Right lobe of liver (tissue), 6 donors: ENCODE data around the gene TCEA3. TPM values are rescaled to one million over a fixed set of nuclear protein-coding genes. Genes with fewer than 3 reads are reported as not detected.

Source experiments
- ATAC-seq, 4 donors: fragments of 200-7000 bp; cut with Tn5 transposase; one replicate each; pipeline ENCODE4 v1.9.1; 2020; ENCODE audit warnings: mild to moderate bottlenecking in 4 of 4, moderate library complexity in 4 of 4
- DNase-seq, 3 donors: peaks; one replicate each; pipeline ENCODE4 v3.0.0-alpha.2; 2020
- H3K27ac ChIP-seq, 3 donors: fragments of 200-600 bp; one replicate each; pipeline ENCODE4 v1.8.0; 2022
- H3K27me3 ChIP-seq, 2 donors: fragments of 200-600 bp; one replicate each; pipeline ENCODE4 v1.8.0; 2022
- H3K36me3 ChIP-seq, 4 donors: fragments of 200-600 bp; sonication (generic) in 1 of 4; one replicate each; pipeline versions ENCODE4 v1.5.1 to v1.8.0; 2017 to 2022; ENCODE audit warnings: control low read depth in 1 of 4
- H3K4me1 ChIP-seq, 4 donors: fragments of 200-600 bp; sonication (generic) in 1 of 4; one replicate each; pipeline versions ENCODE4 v1.5.1 to v1.8.0; 2017 to 2022; ENCODE audit warnings: control low read depth in 1 of 4
- H3K4me3 ChIP-seq, 3 donors: fragments of 200-600 bp; one replicate each; pipeline ENCODE4 v1.8.0; 2022
- H3K9me3 ChIP-seq, 4 donors: fragments of 200-600 bp; sonication (generic) in 1 of 4; one replicate each; pipeline versions ENCODE4 v1.5.1 to v1.8.0; 2017 to 2022; ENCODE audit warnings: control low read depth in 1 of 4
- POLR2A ChIP-seq: fragments of 450-650 bp; IDR thresholded peaks from one replicate; pipeline ENCODE4 v1.6.1; 2017; ENCODE audit warnings: antibody characterized with exemption, mild to moderate bottlenecking
- WGBS: methylation state at CpG from one replicate; pipeline ENCODE4 v1.1.6; 2018; ENCODE audit warnings: low coverage, low lambda C conversion rate; ENCODE audit not compliant: insufficient coverage; ENCODE audit errors: missing lambda C conversion rate; 5-methylcytosine and 5-hydroxymethylcytosine counted together
- intact Hi-C, 2 donors: fragments of 100-400 bp; cut with DNase I; formaldehyde crosslinking; loops; one replicate each; pipeline versions ENCODE4 v1.11.2 to v1.14.1; 2022
- total RNA-seq, 6 experiments: library from RNA; depleted of rRNA in 2 of 6; stranded (reverse); fragments of >200 nt in 2 of 6; fragmentation: NEBNext Ultra II Directional in 3 of 6; extraction: Animal tissue kit (Norgen Biotek cat#: 25700) in 3 of 6; gene quantifications; one replicate each; pipeline versions ENCODE4 v1.1.0 to v1.2.4, GENCODE V29; 2016 to 2023
- TF ChIP-seq, protein P1 (sequence below), 4 donors: fragments of 200-600 bp in 3 of 4; fragments of 450-650 bp in 1 of 4; IDR thresholded peaks; one replicate each; pipeline versions ENCODE4 v1.5.1 to v1.8.0; 2016 to 2022; ENCODE audit warnings: antibody characterized with exemption in 4 of 4, mild to moderate bottlenecking in 2 of 4
- donor health status: DM: no; HTN: yes; CAD: no.
- donor health status: DM: no; HTN: no; CAD: no.
- donor health status: DM: no; HTN: no; CAD: no.
- donor health status: DM: no; HTN: yes; CAD: no.
- donor health status: DM: no; HTN: yes; CAD: no.

The TCEA3 gene
- total RNA-seq, 6 experiments from 2014 or later: 53.3 to 94.0 (median 63.2) TPM

DNA sequence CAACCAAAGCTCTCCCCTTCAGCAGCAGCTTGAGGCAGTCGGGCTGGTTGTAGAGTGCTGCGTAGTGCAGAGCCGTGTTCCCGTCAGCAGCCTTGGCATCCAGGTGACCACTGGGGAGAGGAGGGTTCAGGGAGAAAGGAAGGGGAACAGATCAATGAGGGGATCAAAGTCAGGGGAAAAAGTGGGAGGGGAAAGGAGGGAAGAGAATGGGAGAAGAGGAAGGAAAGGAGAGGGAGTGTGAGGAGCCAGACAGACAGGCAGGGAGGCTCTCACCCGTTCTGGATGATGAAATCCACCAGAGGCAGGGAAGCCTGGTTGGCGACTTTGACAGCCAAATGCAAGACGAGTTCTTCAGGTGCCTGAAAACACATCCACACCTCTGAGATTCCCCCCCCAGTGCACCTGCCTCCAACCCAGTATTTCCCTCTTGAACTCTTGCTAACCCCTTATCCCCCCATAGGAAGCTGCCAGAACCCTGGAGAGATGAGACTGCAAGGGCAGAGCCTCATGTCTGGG lies 9.8 kb upstream of the TCEA3 start:
- no peak for DNase-seq
- Histone ChIP-seq H3K9me3 (no peaks in the 10 kb centered on the region), H3K36me3 (peaks cover 0 to 43% (median 5%) of the 10 kb centered on the region in 4 donors), H3K4me1 (no peaks in the 10 kb centered on the region), H3K27ac (no peak overlapping the region), H3K27me3 (no peaks in the 10 kb centered on the region), H3K4me3 (no peak overlapping the region)
- intact Hi-C loops: no loop called here
- TF ChIP-seq POLR2A: no peak
- TF ChIP-seq, protein P1, sequence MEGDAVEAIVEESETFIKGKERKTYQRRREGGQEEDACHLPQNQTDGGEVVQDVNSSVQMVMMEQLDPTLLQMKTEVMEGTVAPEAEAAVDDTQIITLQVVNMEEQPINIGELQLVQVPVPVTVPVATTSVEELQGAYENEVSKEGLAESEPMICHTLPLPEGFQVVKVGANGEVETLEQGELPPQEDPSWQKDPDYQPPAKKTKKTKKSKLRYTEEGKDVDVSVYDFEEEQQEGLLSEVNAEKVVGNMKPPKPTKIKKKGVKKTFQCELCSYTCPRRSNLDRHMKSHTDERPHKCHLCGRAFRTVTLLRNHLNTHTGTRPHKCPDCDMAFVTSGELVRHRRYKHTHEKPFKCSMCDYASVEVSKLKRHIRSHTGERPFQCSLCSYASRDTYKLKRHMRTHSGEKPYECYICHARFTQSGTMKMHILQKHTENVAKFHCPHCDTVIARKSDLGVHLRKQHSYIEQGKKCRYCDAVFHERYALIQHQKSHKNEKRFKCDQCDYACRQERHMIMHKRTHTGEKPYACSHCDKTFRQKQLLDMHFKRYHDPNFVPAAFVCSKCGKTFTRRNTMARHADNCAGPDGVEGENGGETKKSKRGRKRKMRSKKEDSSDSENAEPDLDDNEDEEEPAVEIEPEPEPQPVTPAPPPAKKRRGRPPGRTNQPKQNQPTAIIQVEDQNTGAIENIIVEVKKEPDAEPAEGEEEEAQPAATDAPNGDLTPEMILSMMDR (IDR thresholded peaks at IDR 0.05): no peak
- no peak for ATAC-seq
- WGBS: 77% methylated on average over 5 of the region's 7 CpGs

DNA sequence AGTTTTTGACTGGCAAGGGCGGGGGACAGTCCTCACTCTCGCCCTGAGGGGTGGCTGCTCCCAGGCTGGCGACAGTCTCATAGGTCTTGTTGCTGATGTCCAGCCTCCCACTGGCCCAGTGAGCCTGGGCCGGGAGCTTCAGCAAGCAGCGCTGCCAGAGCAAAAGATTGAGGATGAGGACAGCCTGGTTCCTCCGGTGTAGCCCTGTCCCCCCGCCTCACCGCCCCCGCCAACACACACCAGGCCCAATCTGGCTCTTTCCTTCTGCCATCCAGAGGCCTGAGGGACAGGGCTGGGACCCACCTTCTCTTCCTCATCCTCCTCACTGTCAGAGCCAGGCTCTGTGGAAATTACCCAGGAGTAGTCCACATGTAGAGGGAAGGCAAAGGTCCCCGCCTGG lies 8.6 kb upstream of the TCEA3 start:
- WGBS: no CpG with 5 or more reads among the region's 10 CpGs
- Histone ChIP-seq H3K4me3 (no peak overlapping the region), H3K27ac (no peak overlapping the region), H3K9me3 (no peaks in the 10 kb centered on the region), H3K36me3 (peaks cover 0 to 43% (median 5%) of the 10 kb centered on the region in 4 donors), H3K27me3 (no peaks in the 10 kb centered on the region), H3K4me1 (peaks cover 0 to 6% (median 3%) of the 10 kb centered on the region in 4 donors)
- DNase-seq: no peak
- ATAC-seq: no peak
- intact Hi-C loops: no loop called here
- TF ChIP-seq, protein P1 (IDR thresholded peaks at IDR 0.05): no peak
- TF ChIP-seq POLR2A: no peak

DNA sequence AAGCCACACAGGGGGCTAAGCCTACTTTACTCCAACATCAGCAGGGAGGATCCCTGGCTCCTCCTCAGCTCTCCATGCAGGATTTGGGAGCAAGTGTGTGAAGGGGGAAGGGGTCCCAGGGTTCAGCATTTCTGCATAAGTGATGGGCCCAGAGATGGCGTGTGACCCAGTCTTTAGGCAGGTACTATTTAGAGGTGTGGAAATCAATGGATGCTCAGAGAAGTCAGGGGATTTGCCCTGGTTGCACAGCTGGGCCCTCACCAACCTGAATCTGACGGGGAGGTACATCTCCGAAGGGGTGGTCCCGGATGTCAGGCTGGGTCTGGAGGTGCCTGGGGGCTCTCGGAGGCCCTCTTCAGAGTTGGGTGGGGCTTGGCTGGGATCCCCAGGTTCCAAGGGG lies 6.9 kb upstream of the TCEA3 start:
- DNase-seq (no peak), ATAC-seq (no peak)
- H3K4me1 ChIP-seq: peaks cover 0 to 10% (median 5%) of the 10 kb centered on the region in 4 donors
- no CpG with 5 or more reads among the region's 5 CpGs for WGBS
- intact Hi-C loops: no loop called here
- TF ChIP-seq POLR2A: no peak
- TF ChIP-seq, protein P1 (IDR thresholded peaks at IDR 0.05): no peak
- H3K36me3 ChIP-seq: peaks cover 0 to 35% (median 5%) of the 10 kb centered on the region in 4 donors
- no peaks in the 10 kb centered on the region for H3K9me3 ChIP-seq
- no peak overlapping the region for H3K4me3 ChIP-seq
- no peaks in the 10 kb centered on the region for H3K27me3 ChIP-seq
- no peak overlapping the region for H3K27ac ChIP-seq

DNA sequence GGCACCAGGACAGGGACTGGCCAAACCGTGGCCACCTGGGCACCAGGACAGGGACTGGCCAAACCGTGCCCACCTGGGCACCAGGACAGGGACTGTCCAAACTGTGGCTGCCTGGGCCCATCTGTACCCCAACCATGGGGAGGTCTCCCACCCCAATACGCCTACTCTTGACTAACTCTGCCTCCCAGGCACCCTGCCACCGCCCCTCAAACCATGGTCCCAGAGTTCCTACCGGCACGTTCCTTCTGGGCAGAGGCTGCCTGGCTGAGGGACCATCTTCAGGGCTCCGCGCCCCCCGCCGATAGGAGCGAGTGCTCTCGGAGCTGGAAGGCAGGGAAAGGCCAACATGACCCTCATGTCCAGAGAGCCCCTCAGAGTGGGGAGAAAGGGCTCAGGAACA lies 6.3 kb upstream of the TCEA3 start:
- Histone ChIP-seq H3K27ac (no peak overlapping the region), H3K9me3 (no peaks in the 10 kb centered on the region), H3K4me1 (peaks cover 0 to 10% (median 5%) of the 10 kb centered on the region in 4 donors), H3K27me3 (no peaks in the 10 kb centered on the region), H3K4me3 (no peak overlapping the region), H3K36me3 (peaks cover 0 to 32% (median 5%) of the 10 kb centered on the region in 4 donors)
- WGBS: 100% methylated on average over 2 of the region's 12 CpGs
- no peak for ATAC-seq
- DNase-seq: no peak
- intact Hi-C loops: no loop called here
- TF ChIP-seq, protein P1 (IDR thresholded peaks at IDR 0.05): no peak
- TF ChIP-seq POLR2A: no peak
